Peyer's patch (tissue), 4 donors: Measurements from ENCODE around the gene GOT1. TPM values are rescaled to one million over a fixed set of nuclear protein-coding genes. Genes with fewer than 3 reads are reported as not detected.

Experiments used
- DNase-seq, 3 donors: peaks; one replicate each; pipeline ENCODE4 v3.0.0-alpha.2; 2017 to 2019
- H3K27ac ChIP-seq, 4 donors: fragments of 200-600 bp; sonication (generic); one replicate each; pipeline ENCODE4 v1.5.1; 2016 to 2019
- H3K27me3 ChIP-seq, 2 donors: fragments of 200-600 bp; sonication (generic); one replicate each; pipeline ENCODE4 v1.5.1; 2019
- H3K36me3 ChIP-seq, 3 donors: fragments of 200-600 bp; sonication (generic); one replicate each; pipeline ENCODE4 v1.5.1; 2016 to 2019
- H3K4me1 ChIP-seq, 4 donors: fragments of 200-600 bp; sonication (generic); one replicate each; pipeline ENCODE4 v1.5.1; 2016 to 2019
- H3K4me3 ChIP-seq, 4 donors: fragments of 200-600 bp; sonication (generic); 1 replicate in 3 of 4; 2 replicates in 1 of 4; pipeline ENCODE4 v1.5.1; 2016 to 2019; ENCODE audit warnings: mild to moderate bottlenecking in 1 of 4
- H3K9me3 ChIP-seq, 4 donors: fragments of 200-600 bp; sonication (generic); one replicate each; pipeline ENCODE4 v1.5.1; 2016 to 2019; ENCODE audit warnings: mild to moderate bottlenecking in 1 of 4
- CTCF ChIP-seq, 6 experiments: fragments of 450-650 bp in 4 of 6; fragments of 200-600 bp in 2 of 6; sonication (generic) in 1 of 6; IDR thresholded peaks; one replicate each; pipeline ENCODE4 v1.5.1; 2017 to 2019; ENCODE audit warnings: antibody characterized with exemption in 6 of 6, mild to moderate bottlenecking in 3 of 6, moderate library complexity in 1 of 6
- POLR2A ChIP-seq, 2 donors: fragments of 450-650 bp; IDR thresholded peaks; one replicate each; pipeline ENCODE4 v1.5.1; 2017; ENCODE audit warnings: antibody characterized with exemption in 2 of 2, mild to moderate bottlenecking in 2 of 2, moderate library complexity in 2 of 2
- total RNA-seq, 4 donors: library from RNA; depleted of rRNA; stranded (reverse); fragments of >200 nt; gene quantifications; one replicate each; pipeline ENCODE4 v1.1.0, GENCODE V29; 2016

GOT1 gene
- total RNA-seq, 4 donors from 2014 or later, result 78.4 to 141 (median 110) TPM

GRCh38 chr10:99395750-99396445 lies 34.5 kb downstream of the GOT1 start:
- Histone ChIP-seq H3K4me1 (peaks cover 0 to 5% (median 0%) of the 10 kb centered on the region in 4 donors), H3K27me3 (no peaks in the 10 kb centered on the region), H3K36me3 (peaks cover 0 to 41% (median 0%) of the 10 kb centered on the region in 3 donors), H3K27ac (no peak overlapping the region), H3K4me3 (no peak overlapping the region), H3K9me3 (no peaks in the 10 kb centered on the region)
- no peak for TF ChIP-seq POLR2A (IDR thresholded peaks at IDR 0.05)
- no peak for DNase-seq

- Histone ChIP-seq H3K4me3 (no peak overlapping the region), H3K27me3 (no peaks in the 10 kb centered on the region), H3K4me1 (peaks cover 0 to 5% (median 0%) of the 10 kb centered on the region in 4 donors), H3K9me3 (no peaks in the 10 kb centered on the region), H3K27ac (no peak overlapping the region), H3K36me3 (peaks cover 0 to 31% (median 0%) of the 10 kb centered on the region in 3 donors)
- TF ChIP-seq CTCF (IDR thresholded peaks at IDR 0.05) (no peak), POLR2A (IDR thresholded peaks at IDR 0.05) (no peak)
- no peak for DNase-seq
Measured at GRCh38 chr10:99394761-99395386, 35.5 kb downstream of the GOT1 start.

DNA sequence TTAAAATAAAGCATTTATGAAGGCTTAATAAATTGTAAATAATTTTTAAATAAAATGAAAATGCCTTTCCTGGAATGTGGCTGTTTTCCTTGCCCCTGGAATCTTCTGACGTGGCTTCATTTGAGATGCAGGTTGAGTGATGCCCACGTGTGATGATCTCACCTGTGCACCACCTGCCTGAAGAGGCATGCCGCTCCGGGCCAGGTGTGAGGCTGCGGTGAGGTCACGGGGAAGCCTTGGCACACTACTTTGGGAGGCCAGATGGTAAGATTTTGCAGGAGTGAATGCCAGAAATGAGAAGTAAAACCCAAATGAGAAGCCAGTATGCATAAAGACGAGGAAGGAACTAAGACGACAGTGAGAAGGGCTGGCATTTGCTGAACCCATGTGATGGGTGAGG lies 36.2 kb downstream of the GOT1 start:
- no peak overlapping the region for H3K27ac ChIP-seq
- H3K27me3 ChIP-seq, result no peaks in the 10 kb centered on the region
- no peaks in the 10 kb centered on the region for H3K9me3 ChIP-seq
- TF ChIP-seq CTCF (IDR thresholded peaks at IDR 0.05), result no peak
- no peak for TF ChIP-seq POLR2A (IDR thresholded peaks at IDR 0.05)
- peaks cover 0 to 24% (median 0%) of the 10 kb centered on the region in 3 donors for H3K36me3 ChIP-seq
- no peak for DNase-seq
- peaks cover 0 to 5% (median 0%) of the 10 kb centered on the region in 4 donors for H3K4me1 ChIP-seq
- H3K4me3 ChIP-seq, result no peak overlapping the region

DNA sequence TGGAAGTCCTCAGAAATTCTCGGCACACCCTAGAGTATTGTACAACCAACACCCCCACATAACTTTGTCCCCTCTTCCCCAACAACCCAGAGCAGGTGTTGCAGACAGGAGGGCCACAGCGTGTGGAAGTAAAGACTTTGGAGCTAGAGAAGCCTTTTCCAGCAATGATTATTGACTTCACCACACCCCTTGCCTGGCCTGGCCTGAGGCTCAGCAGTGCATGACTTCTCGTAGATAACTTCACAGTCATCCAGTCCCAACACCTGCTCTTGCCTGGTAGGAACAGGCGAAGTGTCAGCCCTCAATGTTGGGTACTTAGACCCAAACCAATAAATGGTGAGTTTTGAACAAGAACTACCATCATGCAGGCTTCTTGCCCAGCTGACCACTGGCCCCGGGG lies 36.7 kb downstream of the GOT1 start:
- Histone ChIP-seq H3K27me3 (no peaks in the 10 kb centered on the region), H3K4me3 (no peak overlapping the region), H3K9me3 (no peaks in the 10 kb centered on the region), H3K27ac (no peak overlapping the region), H3K36me3 (peaks cover 0 to 19% (median 0%) of the 10 kb centered on the region in 3 donors), H3K4me1 (peaks cover 0 to 5% (median 0%) of the 10 kb centered on the region in 4 donors)
- no peak for DNase-seq
- no peak for TF ChIP-seq POLR2A (IDR thresholded peaks at IDR 0.05)
- no peak for TF ChIP-seq CTCF (IDR thresholded peaks at IDR 0.05)

DNA sequence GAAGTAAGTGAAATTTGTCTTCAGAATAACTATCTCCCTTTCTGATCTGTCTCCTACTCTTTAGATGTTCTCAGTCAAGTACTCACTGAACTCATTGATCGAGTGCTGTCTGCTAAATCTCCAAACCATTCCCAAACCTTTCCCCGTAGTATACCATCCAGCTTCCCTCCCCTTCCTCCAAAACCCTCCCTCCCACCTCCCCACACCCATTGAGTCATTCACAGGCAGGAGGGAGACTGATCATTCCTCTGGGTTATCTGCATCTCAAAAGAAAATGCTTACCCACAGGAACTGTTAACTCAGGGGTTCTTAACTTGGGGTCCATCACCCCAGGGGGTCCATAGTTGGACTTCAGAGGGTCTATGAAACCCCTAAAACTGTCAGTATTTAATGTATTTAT lies 37.4 kb downstream of the GOT1 start:
- no peak for DNase-seq
- peaks cover 0 to 5% (median 0%) of the 10 kb centered on the region in 4 donors for H3K4me1 ChIP-seq
- peaks cover 0 to 12% (median 0%) of the 10 kb centered on the region in 3 donors for H3K36me3 ChIP-seq
- no peak overlapping the region for H3K4me3 ChIP-seq
- H3K27ac ChIP-seq, result no peak overlapping the region
- H3K9me3 ChIP-seq, result no peaks in the 10 kb centered on the region
- TF ChIP-seq CTCF (IDR thresholded peaks at IDR 0.05) (no peak), POLR2A (IDR thresholded peaks at IDR 0.05) (no peak)
- no peaks in the 10 kb centered on the region for H3K27me3 ChIP-seq

DNA sequence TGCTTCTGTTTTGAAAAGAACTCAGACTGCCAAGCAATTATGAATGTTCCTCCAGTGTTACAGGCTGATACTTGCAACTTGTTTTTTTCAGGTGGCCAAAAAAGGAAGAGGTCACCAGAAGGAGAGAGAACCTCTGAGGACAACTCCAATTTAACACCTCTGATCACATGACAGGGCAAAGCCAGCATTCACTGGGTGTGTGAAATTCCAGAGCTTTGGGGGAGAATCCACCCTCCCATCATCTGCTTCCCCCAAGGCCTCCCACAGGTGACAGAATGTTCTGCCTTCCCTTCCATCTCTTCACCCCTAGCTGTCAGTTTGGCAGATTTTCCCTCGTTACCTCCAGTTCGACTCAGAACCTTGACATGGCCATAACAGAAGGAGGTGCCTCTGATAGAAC lies 39.1 kb downstream of the GOT1 start:
- no peak for DNase-seq
- no peaks in the 10 kb centered on the region for H3K9me3 ChIP-seq
- TF ChIP-seq CTCF (IDR thresholded peaks at IDR 0.05) (no peak), POLR2A (IDR thresholded peaks at IDR 0.05) (no peak)
- no peaks in the 10 kb centered on the region for H3K27me3 ChIP-seq
- H3K4me3 ChIP-seq, result no peak overlapping the region
- H3K27ac ChIP-seq, result no peak overlapping the region
- H3K4me1 ChIP-seq, result peaks cover 0 to 5% (median 0%) of the 10 kb centered on the region in 4 donors
- no peaks in the 10 kb centered on the region for H3K36me3 ChIP-seq
